Keratinocyte (primary cell): ENCODE results near the gene TMEM248.

Experiments used
- EZH2 ChIP-seq: IDR thresholded peaks from one replicate; pipeline ENCODE4 v1.6.1; 2012; ENCODE audit warnings: inconsistent platforms, mild to moderate bottlenecking, low read length, moderate library complexity
- TF ChIP-seq, protein P1 (sequence below), 3 experiments: IDR thresholded peaks in 1 of 3; conservative IDR thresholded peaks in 1 of 3; optimal IDR thresholded peaks in 1 of 3; 2 replicates in 2 of 3; 3 replicates in 1 of 3; pipeline versions ENCODE3 to v1.5.1; 2011; ENCODE audit warnings: low read length in 3 of 3, mild to moderate bottlenecking in 3 of 3, moderate library complexity in 2 of 3, control low read depth in 1 of 3, inconsistent platforms in 1 of 3; ENCODE audit not compliant: insufficient read depth in 2 of 3; ENCODE audit errors: extremely low read depth in 1 of 3

DNA sequence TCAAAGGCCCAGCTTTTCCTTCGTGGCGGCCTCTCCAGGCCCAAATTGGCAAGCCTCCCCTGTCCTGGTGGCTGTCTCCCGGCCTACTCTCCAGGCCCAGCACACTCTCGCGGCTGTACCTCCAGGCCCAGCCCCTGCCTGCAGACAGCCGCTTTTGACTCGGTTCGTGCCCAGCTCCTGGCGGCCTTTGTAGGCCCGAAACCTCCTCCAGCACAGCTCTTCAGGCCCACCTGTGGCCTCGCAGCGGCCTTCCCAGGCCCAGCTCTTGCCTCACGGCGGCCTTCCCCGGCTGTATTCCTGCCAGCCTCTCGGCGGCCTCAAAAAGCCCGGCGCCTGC lies 18.2 kb upstream of the TMEM248 start:
- TF ChIP-seq, protein P1, sequence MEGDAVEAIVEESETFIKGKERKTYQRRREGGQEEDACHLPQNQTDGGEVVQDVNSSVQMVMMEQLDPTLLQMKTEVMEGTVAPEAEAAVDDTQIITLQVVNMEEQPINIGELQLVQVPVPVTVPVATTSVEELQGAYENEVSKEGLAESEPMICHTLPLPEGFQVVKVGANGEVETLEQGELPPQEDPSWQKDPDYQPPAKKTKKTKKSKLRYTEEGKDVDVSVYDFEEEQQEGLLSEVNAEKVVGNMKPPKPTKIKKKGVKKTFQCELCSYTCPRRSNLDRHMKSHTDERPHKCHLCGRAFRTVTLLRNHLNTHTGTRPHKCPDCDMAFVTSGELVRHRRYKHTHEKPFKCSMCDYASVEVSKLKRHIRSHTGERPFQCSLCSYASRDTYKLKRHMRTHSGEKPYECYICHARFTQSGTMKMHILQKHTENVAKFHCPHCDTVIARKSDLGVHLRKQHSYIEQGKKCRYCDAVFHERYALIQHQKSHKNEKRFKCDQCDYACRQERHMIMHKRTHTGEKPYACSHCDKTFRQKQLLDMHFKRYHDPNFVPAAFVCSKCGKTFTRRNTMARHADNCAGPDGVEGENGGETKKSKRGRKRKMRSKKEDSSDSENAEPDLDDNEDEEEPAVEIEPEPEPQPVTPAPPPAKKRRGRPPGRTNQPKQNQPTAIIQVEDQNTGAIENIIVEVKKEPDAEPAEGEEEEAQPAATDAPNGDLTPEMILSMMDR (optimal IDR thresholded peaks at IDR 0.05 in 1 of 3, IDR thresholded peaks at IDR 0.05 in 1 of 3, conservative IDR thresholded peaks at IDR 0.05 in 1 of 3; ENCODE audit: extremely low read depth in 1 of 3, insufficient read depth in 2 of 3, low read length in 3 of 3): no peak
- TF ChIP-seq EZH2: no peak
